Vagina (tissue), 2 donors: ENCODE data around the gene MEIOC.

Experiments
- POLR2A ChIP-seq, 2 donors: fragments of 450-650 bp; IDR thresholded peaks; one replicate each; pipeline ENCODE4 v1.6.1; 2017; ENCODE audit warnings: antibody characterized with exemption in 2 of 2, mild to moderate bottlenecking in 2 of 2, moderate library complexity in 2 of 2
- POLR2AphosphoS5 ChIP-seq, 2 donors: sonication (generic); formaldehyde crosslinking; IDR thresholded peaks; one replicate each; pipeline ENCODE4 v1.9.0; 2017; ENCODE audit warnings: antibody characterized with exemption in 2 of 2, mild to moderate bottlenecking in 2 of 2, low read depth in 1 of 2; ENCODE audit not compliant: insufficient read depth in 1 of 2
- TF ChIP-seq, protein P1 (sequence below), 3 experiments: fragments of 450-650 bp in 2 of 3; fragments of 200-600 bp in 1 of 3; sonication (generic) in 1 of 3; IDR thresholded peaks; one replicate each; pipeline ENCODE4 v1.5.1; 2017 to 2019; ENCODE audit warnings: antibody characterized with exemption in 3 of 3, mild to moderate bottlenecking in 2 of 3, moderate library complexity in 2 of 3

DNA sequence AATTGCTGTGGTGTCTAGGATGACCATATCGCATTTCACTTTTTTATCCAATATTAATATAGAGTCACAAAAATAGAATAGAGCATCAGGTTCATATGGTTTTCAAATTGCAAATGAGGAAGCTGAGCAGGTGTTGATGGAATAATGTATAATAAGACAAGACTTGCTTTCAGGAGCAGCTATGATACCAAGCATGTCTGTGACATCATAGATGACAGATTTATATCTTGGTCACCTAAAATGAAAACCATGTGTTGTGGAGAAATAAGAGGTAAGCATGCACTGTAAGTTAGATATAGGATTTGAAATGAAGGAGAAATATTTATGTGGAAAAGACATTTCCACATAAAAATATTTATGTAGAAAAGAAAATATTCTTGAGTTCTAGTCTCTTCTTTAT, 8.6 kb downstream of the MEIOC start:
- TF ChIP-seq, protein P1, sequence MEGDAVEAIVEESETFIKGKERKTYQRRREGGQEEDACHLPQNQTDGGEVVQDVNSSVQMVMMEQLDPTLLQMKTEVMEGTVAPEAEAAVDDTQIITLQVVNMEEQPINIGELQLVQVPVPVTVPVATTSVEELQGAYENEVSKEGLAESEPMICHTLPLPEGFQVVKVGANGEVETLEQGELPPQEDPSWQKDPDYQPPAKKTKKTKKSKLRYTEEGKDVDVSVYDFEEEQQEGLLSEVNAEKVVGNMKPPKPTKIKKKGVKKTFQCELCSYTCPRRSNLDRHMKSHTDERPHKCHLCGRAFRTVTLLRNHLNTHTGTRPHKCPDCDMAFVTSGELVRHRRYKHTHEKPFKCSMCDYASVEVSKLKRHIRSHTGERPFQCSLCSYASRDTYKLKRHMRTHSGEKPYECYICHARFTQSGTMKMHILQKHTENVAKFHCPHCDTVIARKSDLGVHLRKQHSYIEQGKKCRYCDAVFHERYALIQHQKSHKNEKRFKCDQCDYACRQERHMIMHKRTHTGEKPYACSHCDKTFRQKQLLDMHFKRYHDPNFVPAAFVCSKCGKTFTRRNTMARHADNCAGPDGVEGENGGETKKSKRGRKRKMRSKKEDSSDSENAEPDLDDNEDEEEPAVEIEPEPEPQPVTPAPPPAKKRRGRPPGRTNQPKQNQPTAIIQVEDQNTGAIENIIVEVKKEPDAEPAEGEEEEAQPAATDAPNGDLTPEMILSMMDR (IDR thresholded peaks at IDR 0.05) = no peak
- TF ChIP-seq POLR2A (IDR thresholded peaks at IDR 0.05) = no peak
- TF ChIP-seq POLR2AphosphoS5 (IDR thresholded peaks at IDR 0.05; ENCODE audit: insufficient read depth in 1 of 2, low read depth in 1 of 2) = no peak
